ENCODE measurements around the gene RBMS1.

Gene RBMS1

DNA sequence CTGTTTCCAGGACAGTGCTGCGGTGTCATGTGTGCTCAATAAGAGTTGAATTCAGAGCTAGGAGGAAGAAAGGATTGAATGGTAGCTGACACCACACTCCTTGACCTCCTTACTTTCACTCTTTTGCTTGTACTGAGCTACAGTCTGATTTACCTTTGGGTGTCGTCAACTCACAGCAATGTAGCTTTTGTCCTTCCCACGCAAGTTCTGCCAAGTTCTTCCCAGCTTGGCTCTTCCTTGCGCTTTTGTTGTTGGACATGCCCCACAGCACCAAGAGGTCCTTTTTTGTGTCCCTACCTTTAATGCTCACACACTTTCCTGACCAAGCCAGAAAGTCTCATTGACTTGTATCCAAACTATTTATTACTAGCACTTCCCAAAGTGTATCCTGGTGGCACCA lies 255.2 kb downstream of the RBMS1 start:
- DNase-seq, result no peak

DNA sequence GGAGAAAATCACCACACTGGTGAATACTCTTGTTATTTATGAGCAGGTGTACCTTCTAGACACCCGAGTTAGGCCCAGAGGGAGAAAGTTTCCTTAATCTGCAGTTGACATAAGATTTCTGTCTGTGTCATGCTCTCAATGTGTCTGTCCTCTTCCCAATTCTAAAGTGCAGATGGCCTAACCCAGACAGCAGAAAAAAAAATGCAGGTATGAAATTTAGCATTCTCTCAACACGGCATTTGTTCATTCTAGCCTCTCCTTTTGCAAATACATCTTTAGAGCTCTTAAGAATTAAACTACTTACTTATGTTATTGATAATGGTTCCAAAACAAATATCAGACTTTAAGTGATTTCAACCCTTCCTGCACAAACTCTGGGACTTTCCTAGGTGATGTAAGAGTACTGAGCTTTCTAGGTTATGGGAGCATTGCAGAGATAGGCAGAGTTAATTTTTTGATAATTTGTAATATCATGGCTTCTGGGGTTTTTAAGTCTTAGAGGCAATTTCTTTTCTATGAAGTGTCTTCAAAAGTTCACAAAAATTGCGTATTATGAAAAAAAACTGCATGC lies 260.6 kb downstream of the RBMS1 start:
- Histone ChIP-seq H3K4me1 (peaks cover 0 to 21% (median 10%) of the 10 kb centered on the region in 4 donors), H3K27ac (no peak overlapping the region), H3K4me3 (no peak overlapping the region), H3K9me3 (no peaks in the 10 kb centered on the region), H3K27me3 (no peaks in the 10 kb centered on the region), H3K36me3 (no peaks in the 10 kb centered on the region)
- DNase-seq, result no peak
- TF ChIP-seq, protein P1, sequence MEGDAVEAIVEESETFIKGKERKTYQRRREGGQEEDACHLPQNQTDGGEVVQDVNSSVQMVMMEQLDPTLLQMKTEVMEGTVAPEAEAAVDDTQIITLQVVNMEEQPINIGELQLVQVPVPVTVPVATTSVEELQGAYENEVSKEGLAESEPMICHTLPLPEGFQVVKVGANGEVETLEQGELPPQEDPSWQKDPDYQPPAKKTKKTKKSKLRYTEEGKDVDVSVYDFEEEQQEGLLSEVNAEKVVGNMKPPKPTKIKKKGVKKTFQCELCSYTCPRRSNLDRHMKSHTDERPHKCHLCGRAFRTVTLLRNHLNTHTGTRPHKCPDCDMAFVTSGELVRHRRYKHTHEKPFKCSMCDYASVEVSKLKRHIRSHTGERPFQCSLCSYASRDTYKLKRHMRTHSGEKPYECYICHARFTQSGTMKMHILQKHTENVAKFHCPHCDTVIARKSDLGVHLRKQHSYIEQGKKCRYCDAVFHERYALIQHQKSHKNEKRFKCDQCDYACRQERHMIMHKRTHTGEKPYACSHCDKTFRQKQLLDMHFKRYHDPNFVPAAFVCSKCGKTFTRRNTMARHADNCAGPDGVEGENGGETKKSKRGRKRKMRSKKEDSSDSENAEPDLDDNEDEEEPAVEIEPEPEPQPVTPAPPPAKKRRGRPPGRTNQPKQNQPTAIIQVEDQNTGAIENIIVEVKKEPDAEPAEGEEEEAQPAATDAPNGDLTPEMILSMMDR (IDR thresholded peaks at IDR 0.05), result no peak
- intact Hi-C loops (cut with DNase I; ENCODE audit: low total_unique reads), result no loop called here

More for the DNA sequence above, 255.2 kb downstream of the RBMS1 start:
- TF ChIP-seq, protein P1 (IDR thresholded peaks at IDR 0.05), result no peak
- H3K27me3 ChIP-seq, result no peaks in the 10 kb centered on the region
- H3K9me3 ChIP-seq, result no peaks in the 10 kb centered on the region
- intact Hi-C loops (cut with DNase I; ENCODE audit: low total_unique reads), result no loop called here
- H3K4me1 ChIP-seq, result peaks cover 0 to 22% (median 19%) of the 10 kb centered on the region in 4 donors
- H3K4me3 ChIP-seq, result no peak overlapping the region
- H3K27ac ChIP-seq, result no peak overlapping the region
- no peaks in the 10 kb centered on the region for H3K36me3 ChIP-seq

DNA sequence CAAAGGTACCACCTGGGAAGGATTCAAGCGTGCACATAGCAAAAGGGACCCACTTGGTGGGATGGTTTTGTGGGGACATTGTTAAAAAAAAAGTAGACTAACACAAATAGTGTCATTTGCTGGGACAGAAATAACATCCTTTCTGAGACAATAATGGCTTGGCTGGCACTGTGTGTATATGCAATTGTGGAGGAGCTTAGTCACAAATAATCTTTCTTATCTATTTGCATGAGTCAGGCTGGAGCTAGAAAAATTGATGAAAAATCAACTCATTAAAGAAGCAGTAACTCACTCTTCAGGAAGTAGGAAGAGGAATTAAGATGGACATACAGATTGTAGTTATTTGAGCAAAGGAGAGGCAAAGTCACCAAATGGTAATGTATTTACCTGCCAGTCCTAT lies 264.0 kb downstream of the RBMS1 start:
- peaks cover 0 to 38% (median 20%) of the 10 kb centered on the region in 4 donors for H3K4me1 ChIP-seq
- H3K27ac ChIP-seq, result no peak overlapping the region
- H3K4me3 ChIP-seq, result no peak overlapping the region
- TF ChIP-seq, protein P1 (IDR thresholded peaks at IDR 0.05), result no peak
- intact Hi-C loops (cut with DNase I; ENCODE audit: low total_unique reads), result no loop called here
- no peaks in the 10 kb centered on the region for H3K36me3 ChIP-seq
- DNase-seq, result no peak
- no peaks in the 10 kb centered on the region for H3K27me3 ChIP-seq
- no peaks in the 10 kb centered on the region for H3K9me3 ChIP-seq

DNA sequence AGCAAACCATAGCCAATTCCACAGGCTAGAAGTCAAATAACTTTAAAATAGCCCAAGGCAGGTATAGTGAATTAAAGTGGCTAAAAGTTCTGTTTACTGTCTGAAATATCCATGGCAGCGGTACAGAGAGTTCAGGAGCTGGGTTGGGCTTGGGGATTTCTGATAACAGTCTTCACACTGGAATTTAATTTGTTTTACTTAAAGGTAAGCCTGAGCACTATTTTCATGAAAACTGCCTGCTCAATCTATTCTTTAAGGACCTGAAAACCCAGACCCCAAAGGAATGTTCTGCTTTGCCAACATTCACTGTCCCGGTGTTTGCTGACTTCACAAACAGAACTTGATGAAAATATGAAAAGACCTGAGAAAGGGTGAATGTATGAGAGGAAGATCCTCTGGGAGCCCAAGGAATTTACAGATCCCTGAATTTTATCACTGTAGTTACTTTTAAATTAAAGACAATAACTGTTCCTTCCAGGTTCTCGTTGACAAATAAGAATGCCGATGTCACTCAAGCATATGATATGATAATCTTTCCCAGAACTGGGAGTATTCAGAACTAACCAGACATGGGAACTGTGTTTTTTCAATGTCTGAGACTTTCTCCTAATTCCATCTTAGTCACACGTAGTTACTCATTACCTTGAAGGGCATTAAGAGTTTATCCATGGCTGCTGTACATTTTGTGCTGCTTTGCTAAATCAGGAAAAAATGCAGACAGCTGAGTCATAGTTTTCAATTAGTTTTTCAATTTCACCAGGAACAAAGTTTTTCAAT lies 265.3 kb downstream of the RBMS1 start:
- H3K4me1 ChIP-seq, result peaks cover 0 to 47% (median 26%) of the 10 kb centered on the region in 4 donors
- H3K27ac ChIP-seq, result peak overlapping the region; percentile 3 to 41
- H3K9me3 ChIP-seq, result no peaks in the 10 kb centered on the region
- no peaks in the 10 kb centered on the region for H3K27me3 ChIP-seq
- intact Hi-C loops (cut with DNase I; ENCODE audit: low total_unique reads), result no loop called here
- H3K4me3 ChIP-seq, result no peak overlapping the region
- TF ChIP-seq, protein P1 (IDR thresholded peaks at IDR 0.05), result no peak
- H3K36me3 ChIP-seq, result no peaks in the 10 kb centered on the region
- DNase-seq, result no peak

DNA sequence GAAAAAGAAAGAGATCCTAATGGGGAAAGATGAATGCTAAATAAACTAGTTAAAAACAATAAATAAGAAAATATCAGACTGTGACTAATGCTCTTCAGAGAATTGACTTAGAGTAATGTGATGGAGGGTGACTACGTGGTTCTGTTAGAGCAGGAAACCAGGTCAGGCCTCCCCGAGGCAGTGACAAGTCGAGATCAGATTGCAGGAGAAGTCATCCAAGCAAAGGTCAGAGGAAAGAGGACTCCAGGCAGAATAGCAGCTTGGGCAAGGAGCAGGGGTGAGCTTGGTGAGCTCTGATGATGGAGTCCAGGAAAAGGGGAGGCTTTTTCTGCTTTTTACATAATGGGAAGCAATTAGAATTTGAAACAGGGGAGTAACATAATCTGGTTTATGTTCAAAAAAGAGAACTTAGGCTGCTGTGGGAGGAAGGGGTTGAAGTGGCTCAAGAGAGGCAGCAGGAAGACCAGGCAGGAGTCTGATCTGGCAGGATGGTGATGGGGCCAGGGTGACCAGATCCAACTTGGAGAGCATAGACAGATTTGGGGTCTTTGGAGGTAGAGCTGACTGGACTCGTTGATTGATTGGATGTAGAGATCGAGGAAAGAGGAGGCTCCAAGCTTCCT lies 266.2 kb downstream of the RBMS1 start:
- intact Hi-C loops (cut with DNase I; ENCODE audit: low total_unique reads), result no loop called here
- Histone ChIP-seq H3K27ac (no peak overlapping the region), H3K9me3 (no peaks in the 10 kb centered on the region), H3K27me3 (no peaks in the 10 kb centered on the region), H3K4me1 (peaks cover 0 to 47% (median 26%) of the 10 kb centered on the region in 4 donors), H3K4me3 (no peak overlapping the region), H3K36me3 (no peaks in the 10 kb centered on the region)
- no peak for DNase-seq
- TF ChIP-seq, protein P1 (IDR thresholded peaks at IDR 0.05), result no peak

Measured in tibial artery (tissue), 4 donors.